Endothelial cell of umbilical vein (primary cell): ENCODE data around the gene ZNF600.

Experiments
- EZH2 ChIP-seq: IDR thresholded peaks from 2 replicates; pipeline ENCODE4 v1.6.1; 2012; ENCODE audit warnings: borderline replicate concordance, low read depth, mild to moderate bottlenecking, moderate library complexity, low read length, inconsistent platforms; ENCODE audit not compliant: severe bottlenecking
- FOS ChIP-seq: IDR thresholded peaks from 2 replicates; pipeline ENCODE4 v1.6.1; 2011; ENCODE audit warnings: mild to moderate bottlenecking, low read length, moderate library complexity, borderline replicate concordance; ENCODE audit not compliant: insufficient read depth
- JUN ChIP-seq: IDR thresholded peaks from 2 replicates; pipeline ENCODE4 v1.6.1; 2011; ENCODE audit warnings: borderline replicate concordance, low read depth; ENCODE audit not compliant: insufficient read length, insufficient read depth
- MYC ChIP-seq: IDR thresholded peaks from one replicate; pipeline ENCODE4 v1.6.1; 2011; ENCODE audit warnings: mild to moderate bottlenecking, low read depth, low read length
- POLR2A ChIP-seq: IDR thresholded peaks from 2 replicates; pipeline ENCODE4 v1.6.1; 2012; ENCODE audit warnings: low read depth, mild to moderate bottlenecking, control low read depth, low read length
- POLR2AphosphoS5 ChIP-seq: IDR thresholded peaks from 2 replicates; pipeline ENCODE4 v1.6.1; 2012; ENCODE audit warnings: low read depth, mild to moderate bottlenecking, control low read depth, low read length, moderate library complexity; ENCODE audit not compliant: insufficient read depth
- TF ChIP-seq, protein P1 (sequence below), 2 donors: IDR thresholded peaks; 1 replicate in 1 of 2; 2 replicates in 1 of 2; pipeline ENCODE4 v1.5.1; 2011; ENCODE audit warnings: low read length in 2 of 2, mild to moderate bottlenecking in 2 of 2, moderate library complexity in 2 of 2, control low read depth in 1 of 2, inconsistent platforms in 1 of 2, low read depth in 1 of 2; ENCODE audit not compliant: insufficient read depth in 1 of 2; ENCODE audit errors: extremely low read depth in 1 of 2

DNA sequence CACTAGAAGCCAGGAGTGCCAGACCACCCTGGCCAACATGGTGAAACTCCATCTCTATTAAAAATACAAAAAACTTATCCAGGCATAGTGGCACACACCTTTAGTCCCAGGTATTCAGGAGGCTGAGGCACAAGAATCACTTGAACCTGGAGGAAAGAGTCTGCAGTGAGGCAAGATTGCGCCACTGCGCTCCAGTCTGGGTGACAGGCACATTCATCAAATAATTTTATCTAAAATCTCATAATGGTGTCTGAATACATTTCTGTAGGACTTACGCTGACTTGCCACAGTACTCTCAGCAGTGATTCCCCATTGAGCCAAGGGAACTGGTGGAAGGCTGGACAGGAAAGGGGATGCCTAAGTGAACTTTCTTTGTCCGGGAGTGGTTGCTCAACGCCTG, 39.2 kb upstream of the ZNF600 start:
- TF ChIP-seq, protein P1, sequence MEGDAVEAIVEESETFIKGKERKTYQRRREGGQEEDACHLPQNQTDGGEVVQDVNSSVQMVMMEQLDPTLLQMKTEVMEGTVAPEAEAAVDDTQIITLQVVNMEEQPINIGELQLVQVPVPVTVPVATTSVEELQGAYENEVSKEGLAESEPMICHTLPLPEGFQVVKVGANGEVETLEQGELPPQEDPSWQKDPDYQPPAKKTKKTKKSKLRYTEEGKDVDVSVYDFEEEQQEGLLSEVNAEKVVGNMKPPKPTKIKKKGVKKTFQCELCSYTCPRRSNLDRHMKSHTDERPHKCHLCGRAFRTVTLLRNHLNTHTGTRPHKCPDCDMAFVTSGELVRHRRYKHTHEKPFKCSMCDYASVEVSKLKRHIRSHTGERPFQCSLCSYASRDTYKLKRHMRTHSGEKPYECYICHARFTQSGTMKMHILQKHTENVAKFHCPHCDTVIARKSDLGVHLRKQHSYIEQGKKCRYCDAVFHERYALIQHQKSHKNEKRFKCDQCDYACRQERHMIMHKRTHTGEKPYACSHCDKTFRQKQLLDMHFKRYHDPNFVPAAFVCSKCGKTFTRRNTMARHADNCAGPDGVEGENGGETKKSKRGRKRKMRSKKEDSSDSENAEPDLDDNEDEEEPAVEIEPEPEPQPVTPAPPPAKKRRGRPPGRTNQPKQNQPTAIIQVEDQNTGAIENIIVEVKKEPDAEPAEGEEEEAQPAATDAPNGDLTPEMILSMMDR (IDR thresholded peaks at IDR 0.05; ENCODE audit: extremely low read depth in 1 of 2, insufficient read depth in 1 of 2, low read depth in 1 of 2, low read length in 2 of 2), result no peak
- TF ChIP-seq MYC (no peak), POLR2A (no peak), JUN (no peak), EZH2 (no peak), POLR2AphosphoS5 (no peak), FOS (no peak)
